PFSK-1 (cell line): ENCODE data around the gene PRKN.

Experiments used
- FOXP2 ChIP-seq: optimal IDR thresholded peaks from 2 replicates; pipeline ENCODE3; 2011; ENCODE audit warnings: borderline replicate concordance, control low read depth, inconsistent platforms; ENCODE audit not compliant: insufficient read depth; ENCODE audit errors: extremely low read length, extremely low read depth
- POLR2AphosphoS5 ChIP-seq: IDR thresholded peaks from 2 replicates; pipeline ENCODE4 v1.6.1; 2012; ENCODE audit warnings: low read depth, mild to moderate bottlenecking, control low read depth, low read length, moderate library complexity
- SIN3A ChIP-seq: IDR thresholded peaks from 2 replicates; pipeline ENCODE4 v1.6.1; 2012; ENCODE audit warnings: mild to moderate bottlenecking, low read length, moderate library complexity, borderline replicate concordance; ENCODE audit not compliant: insufficient read depth
- TAF1 ChIP-seq: IDR thresholded peaks from 2 replicates; pipeline ENCODE4 v1.6.1; 2012; ENCODE audit warnings: low read length, control low read depth, borderline replicate concordance; ENCODE audit not compliant: insufficient read depth
- TF ChIP-seq, protein P1 (sequence below), 2 experiments: IDR thresholded peaks; 2 replicates each; pipeline versions ENCODE4 v1.6.1 to v1.8.0; 2011 to 2012; ENCODE audit warnings: low read depth in 2 of 2, low read length in 2 of 2, control low read depth in 1 of 2, inconsistent platforms in 1 of 2, mild to moderate bottlenecking in 1 of 2, moderate library complexity in 1 of 2; ENCODE audit not compliant: insufficient read depth in 1 of 2

PRKN gene

DNA sequence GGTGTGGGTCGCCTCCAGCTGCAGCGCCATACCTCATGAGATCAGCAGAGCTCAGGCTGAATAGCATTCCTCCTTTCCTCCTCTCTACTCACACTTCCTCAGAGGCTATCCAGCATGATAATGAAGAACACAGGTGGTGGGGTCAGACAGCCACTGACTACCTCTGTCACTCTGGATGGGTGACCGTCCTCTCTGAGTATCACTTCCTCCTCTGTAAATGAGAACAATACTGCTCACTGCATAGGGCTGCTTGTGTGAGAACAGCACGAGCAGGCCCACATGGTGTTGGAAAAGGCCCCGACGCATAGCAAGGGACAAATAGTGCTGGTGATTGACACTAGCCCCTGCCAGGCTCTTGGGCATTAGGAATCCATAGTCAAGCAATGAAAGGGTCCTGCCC is 239.1 kb downstream of the PRKN start:
- TF ChIP-seq POLR2AphosphoS5 (no peak), SIN3A (no peak), TAF1 (no peak), FOXP2 (no peak)
- TF ChIP-seq, protein P1, sequence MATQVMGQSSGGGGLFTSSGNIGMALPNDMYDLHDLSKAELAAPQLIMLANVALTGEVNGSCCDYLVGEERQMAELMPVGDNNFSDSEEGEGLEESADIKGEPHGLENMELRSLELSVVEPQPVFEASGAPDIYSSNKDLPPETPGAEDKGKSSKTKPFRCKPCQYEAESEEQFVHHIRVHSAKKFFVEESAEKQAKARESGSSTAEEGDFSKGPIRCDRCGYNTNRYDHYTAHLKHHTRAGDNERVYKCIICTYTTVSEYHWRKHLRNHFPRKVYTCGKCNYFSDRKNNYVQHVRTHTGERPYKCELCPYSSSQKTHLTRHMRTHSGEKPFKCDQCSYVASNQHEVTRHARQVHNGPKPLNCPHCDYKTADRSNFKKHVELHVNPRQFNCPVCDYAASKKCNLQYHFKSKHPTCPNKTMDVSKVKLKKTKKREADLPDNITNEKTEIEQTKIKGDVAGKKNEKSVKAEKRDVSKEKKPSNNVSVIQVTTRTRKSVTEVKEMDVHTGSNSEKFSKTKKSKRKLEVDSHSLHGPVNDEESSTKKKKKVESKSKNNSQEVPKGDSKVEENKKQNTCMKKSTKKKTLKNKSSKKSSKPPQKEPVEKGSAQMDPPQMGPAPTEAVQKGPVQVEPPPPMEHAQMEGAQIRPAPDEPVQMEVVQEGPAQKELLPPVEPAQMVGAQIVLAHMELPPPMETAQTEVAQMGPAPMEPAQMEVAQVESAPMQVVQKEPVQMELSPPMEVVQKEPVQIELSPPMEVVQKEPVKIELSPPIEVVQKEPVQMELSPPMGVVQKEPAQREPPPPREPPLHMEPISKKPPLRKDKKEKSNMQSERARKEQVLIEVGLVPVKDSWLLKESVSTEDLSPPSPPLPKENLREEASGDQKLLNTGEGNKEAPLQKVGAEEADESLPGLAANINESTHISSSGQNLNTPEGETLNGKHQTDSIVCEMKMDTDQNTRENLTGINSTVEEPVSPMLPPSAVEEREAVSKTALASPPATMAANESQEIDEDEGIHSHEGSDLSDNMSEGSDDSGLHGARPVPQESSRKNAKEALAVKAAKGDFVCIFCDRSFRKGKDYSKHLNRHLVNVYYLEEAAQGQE (IDR thresholded peaks at IDR 0.05; ENCODE audit: insufficient read depth in 1 of 2, low read depth in 2 of 2, low read length in 2 of 2) = no peak

DNA sequence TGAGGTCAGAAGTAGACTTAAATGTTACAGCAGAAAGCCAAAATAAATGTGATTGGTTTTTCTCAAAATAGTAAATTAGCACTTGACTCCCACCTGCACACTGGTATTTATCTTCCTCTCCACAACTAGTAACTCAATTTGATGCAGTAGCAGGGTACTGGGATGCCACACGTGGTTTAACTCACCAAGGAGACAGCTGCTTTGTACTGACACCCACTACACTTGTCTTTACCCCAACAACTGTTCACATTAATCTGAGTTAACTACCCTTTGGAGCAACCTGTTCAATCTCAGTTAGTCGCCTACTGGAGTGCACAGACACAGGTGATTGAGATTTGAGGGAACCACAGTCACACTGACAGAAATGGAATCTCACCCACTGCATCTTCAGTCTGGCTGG is 242.1 kb downstream of the PRKN start:
- TF ChIP-seq POLR2AphosphoS5 (no peak), TAF1 (no peak), SIN3A (no peak), FOXP2 (no peak)
- TF ChIP-seq, protein P1 (IDR thresholded peaks at IDR 0.05; ENCODE audit: insufficient read depth in 1 of 2, low read depth in 2 of 2, low read length in 2 of 2) = no peak

DNA sequence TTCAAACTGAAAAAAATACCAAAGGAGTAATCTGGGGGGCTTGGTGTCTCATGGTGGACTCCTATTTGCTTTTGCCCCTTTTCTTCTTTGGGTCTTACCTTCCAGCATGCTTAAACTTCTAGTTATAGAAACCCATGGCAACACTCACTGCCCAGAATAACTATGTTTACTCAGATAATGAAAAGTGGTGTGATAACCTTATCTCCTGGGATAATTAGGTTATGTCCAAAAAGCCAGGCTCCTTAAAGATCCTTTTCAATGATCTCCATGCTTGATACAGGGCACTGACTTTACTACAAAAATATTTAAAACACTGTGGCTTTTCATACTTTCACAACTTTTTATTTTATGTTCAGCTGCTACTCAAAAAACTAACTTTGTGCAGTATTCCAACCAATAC is 245.6 kb downstream of the PRKN start:
- no peak for TF ChIP-seq TAF1
- TF ChIP-seq FOXP2 = no peak
- TF ChIP-seq SIN3A = no peak
- TF ChIP-seq POLR2AphosphoS5 = no peak
- TF ChIP-seq, protein P1 (IDR thresholded peaks at IDR 0.05; ENCODE audit: insufficient read depth in 1 of 2, low read depth in 2 of 2, low read length in 2 of 2) = no peak

DNA sequence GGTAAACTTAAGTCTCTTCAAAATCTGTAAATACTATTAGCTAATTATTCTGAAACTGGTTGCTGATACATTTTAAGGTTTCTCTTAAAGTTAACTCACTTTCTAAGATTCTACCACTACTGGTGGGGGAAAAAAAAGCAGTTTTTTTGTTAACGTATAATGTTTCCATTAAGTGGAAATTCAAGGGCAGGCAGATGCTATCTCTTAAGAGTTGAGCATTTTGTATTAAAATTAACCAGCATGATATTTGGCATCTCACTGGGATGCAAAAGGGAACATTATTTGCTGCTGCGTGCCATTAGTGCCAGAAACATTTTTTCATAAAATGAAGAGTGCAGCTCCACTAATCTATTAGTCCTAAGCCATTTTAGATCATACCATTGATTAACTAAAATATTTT is 246.2 kb downstream of the PRKN start:
- TF ChIP-seq POLR2AphosphoS5 (no peak), TAF1 (no peak), SIN3A (no peak), FOXP2 (no peak)

DNA sequence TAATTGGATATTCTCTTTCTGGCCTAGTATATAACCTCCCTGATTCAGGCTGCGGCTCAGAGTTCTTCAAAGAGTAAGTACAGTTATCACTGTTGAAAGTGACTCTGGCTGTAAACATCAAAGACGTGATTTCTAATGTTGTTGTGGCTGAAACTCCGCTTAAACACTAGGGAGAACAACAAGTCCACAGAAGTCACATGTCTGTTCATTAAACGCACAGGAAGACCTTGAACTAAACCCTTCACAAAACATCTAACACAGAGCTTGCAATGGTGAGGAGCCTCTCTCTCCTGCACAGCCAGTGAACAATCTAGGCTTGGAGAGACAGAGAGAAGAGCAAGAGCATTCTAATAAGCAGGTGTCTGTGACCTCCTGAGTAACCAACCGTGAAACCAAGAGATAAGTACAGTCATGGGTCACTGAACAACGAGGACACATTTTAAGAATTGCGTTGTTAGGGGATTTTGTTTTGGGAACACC is 249.3 kb downstream of the PRKN start:
- TF ChIP-seq POLR2AphosphoS5 = no peak

DNA sequence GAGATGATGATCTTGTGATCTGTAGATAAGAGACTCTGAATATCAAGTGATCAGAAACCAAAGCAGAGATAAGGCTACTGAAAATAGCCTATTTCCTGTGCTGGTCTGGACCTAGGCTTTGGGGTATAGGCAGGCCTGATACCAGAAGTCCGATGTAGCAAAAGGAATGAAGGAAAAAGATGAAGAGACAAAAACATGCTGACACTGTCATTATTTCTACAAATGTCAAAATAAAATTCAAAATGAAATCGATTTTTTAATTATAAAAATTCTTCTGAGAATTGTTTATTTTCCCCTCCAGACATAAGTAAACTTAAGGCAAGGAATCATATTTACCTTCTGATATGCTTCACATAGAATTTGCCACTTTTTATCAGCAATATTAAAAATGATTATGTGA is 252.8 kb downstream of the PRKN start:
- no peak for TF ChIP-seq SIN3A
- TF ChIP-seq, protein P1 (IDR thresholded peaks at IDR 0.05; ENCODE audit: insufficient read depth in 1 of 2, low read depth in 2 of 2, low read length in 2 of 2) = no peak
